ENCODE results near the gene JAZF1. TPM values are rescaled to one million over a fixed set of nuclear protein-coding genes. Genes with fewer than 3 reads are reported as not detected.

Gene JAZF1
- total RNA-seq, 1 experiment from 2014 or later = 3.4 TPM

DNA sequence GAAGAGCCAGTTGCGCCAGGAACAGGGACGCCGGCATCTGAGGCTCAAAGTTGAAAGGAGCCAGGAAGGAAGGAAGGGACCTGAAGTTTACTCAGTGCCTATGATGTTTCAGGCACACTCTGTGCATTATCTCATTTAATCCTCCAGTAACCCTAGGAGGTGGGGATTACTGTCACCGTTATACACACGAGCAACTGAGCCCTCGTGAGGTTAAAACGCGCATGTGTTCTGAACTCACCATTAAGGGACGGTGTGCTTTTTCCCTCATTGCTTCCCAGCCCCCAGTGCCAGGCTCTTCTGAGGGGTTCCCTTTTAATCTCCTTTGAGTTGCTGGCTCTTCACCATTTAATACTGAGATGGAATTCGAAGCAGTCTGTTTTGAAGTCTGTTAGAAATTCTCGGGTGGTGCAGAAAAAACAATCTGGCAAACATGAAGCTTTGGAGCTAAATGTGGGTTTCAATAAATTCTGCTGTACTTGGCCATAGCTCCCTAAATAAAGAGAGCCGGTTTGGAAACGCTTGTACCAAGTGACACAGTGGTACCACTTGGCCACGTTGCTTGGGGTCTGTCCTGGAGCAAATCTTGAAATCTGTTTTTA is 338.4 kb downstream of the JAZF1 start:
- H3K4me1 ChIP-seq (ENCODE audit: control insufficient read depth in 1 of 2, insufficient read depth in 2 of 2, low read length in 2 of 2) = no peaks in the 10 kb centered on the region
- ChIA-PET POLR2A (no interaction called here), CTCF (no interaction called here), RAD21 (ENCODE audit: low non-redundant PET in 1 of 2, low total read pairs in 2 of 2, uncharacterized antibody in 2 of 2, unreplicated experiment in 2 of 2) (no interaction called here)
- no peak overlapping the region for H2AFZ ChIP-seq (ENCODE audit: low read depth, low read length, poor library complexity, severe bottlenecking)
- no peak overlapping the region for H3K4me2 ChIP-seq (ENCODE audit: low read length)
- TF ChIP-seq CEBPB (IDR thresholded peaks at IDR 0.05; ENCODE audit: low read depth) (no peak), ZNF274 (IDR thresholded peaks at IDR 0.05; ENCODE audit: low read depth, low read length) (no peak), SIN3A (IDR thresholded peaks at IDR 0.05; ENCODE audit: low read depth) (no peak), YY1 (IDR thresholded peaks at IDR 0.05; ENCODE audit: extremely low read depth, insufficient replicate concordance, low read depth, low read length) (no peak), POLR2AphosphoS5 (IDR thresholded peaks at IDR 0.05; ENCODE audit: low read depth, low read length) (no peak), JUND (IDR thresholded peaks at IDR 0.05) (no peak), POLR2A (IDR thresholded peaks at IDR 0.05; ENCODE audit: borderline replicate concordance, extremely low read depth, insufficient read depth, insufficient read length) (no peak), SP1 (IDR thresholded peaks at IDR 0.05; ENCODE audit: low read depth) (no peak), CBX3 (IDR thresholded peaks at IDR 0.05; ENCODE audit: low read depth) (no peak), EZH2phosphoT487 (IDR thresholded peaks at IDR 0.05; ENCODE audit: borderline replicate concordance) (no peak), RAD21 (IDR thresholded peaks at IDR 0.05; ENCODE audit: low read depth) (no peak), ZFX (IDR thresholded peaks at IDR 0.05) (no peak), EGR1 (IDR thresholded peaks at IDR 0.05; ENCODE audit: low read depth) (no peak), TCF7L2 (IDR thresholded peaks at IDR 0.05; ENCODE audit: borderline replicate concordance, extremely low read depth, insufficient read depth, insufficient read length) (no peak), ELF1 (IDR thresholded peaks at IDR 0.05; ENCODE audit: borderline replicate concordance, low read depth) (no peak)
- TF ChIP-seq, protein P1, sequence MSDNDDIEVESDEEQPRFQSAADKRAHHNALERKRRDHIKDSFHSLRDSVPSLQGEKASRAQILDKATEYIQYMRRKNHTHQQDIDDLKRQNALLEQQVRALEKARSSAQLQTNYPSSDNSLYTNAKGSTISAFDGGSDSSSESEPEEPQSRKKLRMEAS (IDR thresholded peaks at IDR 0.05) = no peak
- TF ChIP-seq, protein P2, sequence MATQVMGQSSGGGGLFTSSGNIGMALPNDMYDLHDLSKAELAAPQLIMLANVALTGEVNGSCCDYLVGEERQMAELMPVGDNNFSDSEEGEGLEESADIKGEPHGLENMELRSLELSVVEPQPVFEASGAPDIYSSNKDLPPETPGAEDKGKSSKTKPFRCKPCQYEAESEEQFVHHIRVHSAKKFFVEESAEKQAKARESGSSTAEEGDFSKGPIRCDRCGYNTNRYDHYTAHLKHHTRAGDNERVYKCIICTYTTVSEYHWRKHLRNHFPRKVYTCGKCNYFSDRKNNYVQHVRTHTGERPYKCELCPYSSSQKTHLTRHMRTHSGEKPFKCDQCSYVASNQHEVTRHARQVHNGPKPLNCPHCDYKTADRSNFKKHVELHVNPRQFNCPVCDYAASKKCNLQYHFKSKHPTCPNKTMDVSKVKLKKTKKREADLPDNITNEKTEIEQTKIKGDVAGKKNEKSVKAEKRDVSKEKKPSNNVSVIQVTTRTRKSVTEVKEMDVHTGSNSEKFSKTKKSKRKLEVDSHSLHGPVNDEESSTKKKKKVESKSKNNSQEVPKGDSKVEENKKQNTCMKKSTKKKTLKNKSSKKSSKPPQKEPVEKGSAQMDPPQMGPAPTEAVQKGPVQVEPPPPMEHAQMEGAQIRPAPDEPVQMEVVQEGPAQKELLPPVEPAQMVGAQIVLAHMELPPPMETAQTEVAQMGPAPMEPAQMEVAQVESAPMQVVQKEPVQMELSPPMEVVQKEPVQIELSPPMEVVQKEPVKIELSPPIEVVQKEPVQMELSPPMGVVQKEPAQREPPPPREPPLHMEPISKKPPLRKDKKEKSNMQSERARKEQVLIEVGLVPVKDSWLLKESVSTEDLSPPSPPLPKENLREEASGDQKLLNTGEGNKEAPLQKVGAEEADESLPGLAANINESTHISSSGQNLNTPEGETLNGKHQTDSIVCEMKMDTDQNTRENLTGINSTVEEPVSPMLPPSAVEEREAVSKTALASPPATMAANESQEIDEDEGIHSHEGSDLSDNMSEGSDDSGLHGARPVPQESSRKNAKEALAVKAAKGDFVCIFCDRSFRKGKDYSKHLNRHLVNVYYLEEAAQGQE (IDR thresholded peaks at IDR 0.05; ENCODE audit: low read depth) = no peak
- TF ChIP-seq, protein P3, sequence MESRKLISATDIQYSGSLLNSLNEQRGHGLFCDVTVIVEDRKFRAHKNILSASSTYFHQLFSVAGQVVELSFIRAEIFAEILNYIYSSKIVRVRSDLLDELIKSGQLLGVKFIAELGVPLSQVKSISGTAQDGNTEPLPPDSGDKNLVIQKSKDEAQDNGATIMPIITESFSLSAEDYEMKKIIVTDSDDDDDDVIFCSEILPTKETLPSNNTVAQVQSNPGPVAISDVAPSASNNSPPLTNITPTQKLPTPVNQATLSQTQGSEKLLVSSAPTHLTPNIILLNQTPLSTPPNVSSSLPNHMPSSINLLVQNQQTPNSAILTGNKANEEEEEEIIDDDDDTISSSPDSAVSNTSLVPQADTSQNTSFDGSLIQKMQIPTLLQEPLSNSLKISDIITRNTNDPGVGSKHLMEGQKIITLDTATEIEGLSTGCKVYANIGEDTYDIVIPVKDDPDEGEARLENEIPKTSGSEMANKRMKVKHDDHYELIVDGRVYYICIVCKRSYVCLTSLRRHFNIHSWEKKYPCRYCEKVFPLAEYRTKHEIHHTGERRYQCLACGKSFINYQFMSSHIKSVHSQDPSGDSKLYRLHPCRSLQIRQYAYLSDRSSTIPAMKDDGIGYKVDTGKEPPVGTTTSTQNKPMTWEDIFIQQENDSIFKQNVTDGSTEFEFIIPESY (IDR thresholded peaks at IDR 0.05; ENCODE audit: extremely low read depth, insufficient replicate concordance, low read length) = no peak
- TF ChIP-seq, protein P4, sequence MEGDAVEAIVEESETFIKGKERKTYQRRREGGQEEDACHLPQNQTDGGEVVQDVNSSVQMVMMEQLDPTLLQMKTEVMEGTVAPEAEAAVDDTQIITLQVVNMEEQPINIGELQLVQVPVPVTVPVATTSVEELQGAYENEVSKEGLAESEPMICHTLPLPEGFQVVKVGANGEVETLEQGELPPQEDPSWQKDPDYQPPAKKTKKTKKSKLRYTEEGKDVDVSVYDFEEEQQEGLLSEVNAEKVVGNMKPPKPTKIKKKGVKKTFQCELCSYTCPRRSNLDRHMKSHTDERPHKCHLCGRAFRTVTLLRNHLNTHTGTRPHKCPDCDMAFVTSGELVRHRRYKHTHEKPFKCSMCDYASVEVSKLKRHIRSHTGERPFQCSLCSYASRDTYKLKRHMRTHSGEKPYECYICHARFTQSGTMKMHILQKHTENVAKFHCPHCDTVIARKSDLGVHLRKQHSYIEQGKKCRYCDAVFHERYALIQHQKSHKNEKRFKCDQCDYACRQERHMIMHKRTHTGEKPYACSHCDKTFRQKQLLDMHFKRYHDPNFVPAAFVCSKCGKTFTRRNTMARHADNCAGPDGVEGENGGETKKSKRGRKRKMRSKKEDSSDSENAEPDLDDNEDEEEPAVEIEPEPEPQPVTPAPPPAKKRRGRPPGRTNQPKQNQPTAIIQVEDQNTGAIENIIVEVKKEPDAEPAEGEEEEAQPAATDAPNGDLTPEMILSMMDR (IDR thresholded peaks at IDR 0.05 in 2 of 3, conservative IDR thresholded peaks at IDR 0.05 in 1 of 3; ENCODE audit: borderline replicate concordance in 1 of 3, insufficient read depth in 1 of 3, low read depth in 2 of 3, low read length in 2 of 3) = no peak
- TF ChIP-seq, protein P5, sequence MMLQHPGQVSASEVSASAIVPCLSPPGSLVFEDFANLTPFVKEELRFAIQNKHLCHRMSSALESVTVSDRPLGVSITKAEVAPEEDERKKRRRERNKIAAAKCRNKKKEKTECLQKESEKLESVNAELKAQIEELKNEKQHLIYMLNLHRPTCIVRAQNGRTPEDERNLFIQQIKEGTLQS (IDR thresholded peaks at IDR 0.05) = no peak
- ATAC-seq = no peak
- H3K79me2 ChIP-seq (ENCODE audit: insufficient read depth, low read length) = no peaks in the 10 kb centered on the region
- no peak overlapping the region for H3K27ac ChIP-seq (ENCODE audit: low read depth, low read length)
- intact Hi-C loops (cut with micrococcal nuclease) = no loop called here
- BruUV-seq (replicated peaks) = no TSS peak
- no peaks in the 10 kb centered on the region for H3K27me3 ChIP-seq (ENCODE audit: insufficient read depth, low read length)
- H3K9me2 ChIP-seq (ENCODE audit: insufficient read depth) = no peaks in the 10 kb centered on the region
- H3K9ac ChIP-seq (ENCODE audit: low read length) = no peak overlapping the region
- no peaks in the 10 kb centered on the region for H3K36me3 ChIP-seq (ENCODE audit: control insufficient read depth in 1 of 2, insufficient read depth in 2 of 2, low read length in 2 of 2)
- DNase-seq (ENCODE audit: low read depth, low spot score) = no peak
- no peaks in the 10 kb centered on the region for H3K9me3 ChIP-seq (ENCODE audit: control insufficient read depth in 1 of 2, insufficient read depth in 1 of 2, low read depth in 1 of 2, low read length in 2 of 2)
- no peaks in the 10 kb centered on the region for H4K20me1 ChIP-seq (ENCODE audit: insufficient read depth)
- H3K4me3 ChIP-seq (replicated peaks in 1 of 2; ENCODE audit: low read depth in 1 of 2, low read length in 2 of 2) = no peak overlapping the region
